Osteoblast (primary cell): ENCODE data around the gene LEPROT. TPM values are rescaled to one million over a fixed set of nuclear protein-coding genes. Genes with fewer than 3 reads are reported as not detected.

Source experiments
- DNase-seq: peaks from one replicate; pipeline ENCODE4 v3.0.0; 2011; ENCODE audit warnings: low spot score, mixed read lengths; ENCODE audit not compliant: insufficient read length; ENCODE audit errors: missing footprints
- H2AFZ ChIP-seq: 2 replicates; pipeline ENCODE4 v1.6.0; 2011; ENCODE audit warnings: mild to moderate bottlenecking, low read length
- H3K27ac ChIP-seq: 2 replicates; pipeline ENCODE4 v1.5.1; 2011; ENCODE audit warnings: mild to moderate bottlenecking, low read depth, low read length, moderate library complexity
- H3K27me3 ChIP-seq: 2 replicates; pipeline ENCODE4 v1.6.0; 2012; ENCODE audit warnings: mild to moderate bottlenecking, control low read depth, inconsistent platforms, low read length, moderate library complexity; ENCODE audit not compliant: insufficient read depth
- H3K36me3 ChIP-seq: 2 replicates; pipeline ENCODE4 v1.5.1; 2011; ENCODE audit warnings: mild to moderate bottlenecking, low read length, control low read depth, moderate library complexity; ENCODE audit not compliant: insufficient read depth
- H3K4me1 ChIP-seq: 2 replicates; pipeline ENCODE4 v1.5.1; 2011; ENCODE audit warnings: mild to moderate bottlenecking, low read length, control low read depth, moderate library complexity; ENCODE audit not compliant: insufficient read depth
- H3K4me2 ChIP-seq: 2 replicates; pipeline ENCODE4 v1.6.0; 2011; ENCODE audit warnings: mild to moderate bottlenecking, low read length; ENCODE audit not compliant: insufficient read depth
- H3K4me3 ChIP-seq: fragments of 200-600 bp; sonication (generic); 3 replicates; pipeline ENCODE4 v1.5.1; 2012; ENCODE audit warnings: mild to moderate bottlenecking, low read length, inconsistent platforms; ENCODE audit not compliant: insufficient read depth
- H3K79me2 ChIP-seq: 2 replicates; pipeline ENCODE4 v1.6.0; 2012; ENCODE audit warnings: mild to moderate bottlenecking, low read length, control low read depth, inconsistent platforms; ENCODE audit not compliant: insufficient read depth
- H3K9me3 ChIP-seq: 2 replicates; pipeline ENCODE4 v1.5.1; 2011; ENCODE audit warnings: low read depth, low read length, control low read depth
- H4K20me1 ChIP-seq: 2 replicates; pipeline ENCODE4 v1.6.0; 2012; ENCODE audit warnings: mild to moderate bottlenecking, low read length, control low read depth; ENCODE audit not compliant: insufficient read depth
- total RNA-seq: library from RNA; depleted of rRNA; stranded (reverse); fragments of >200 nt; gene quantifications from 2 replicates; pipeline ENCODE4 v1.2.3, GENCODE V29; 2012
- TF ChIP-seq, protein P1 (sequence below): IDR thresholded peaks from 2 replicates; pipeline ENCODE4 v1.5.1; 2011; ENCODE audit warnings: mild to moderate bottlenecking, low read depth, low read length, moderate library complexity; ENCODE audit errors: extremely low read depth

Gene LEPROT
- total RNA-seq, 1 donor, result 87.9 TPM

- Histone ChIP-seq H4K20me1 (no peaks in the 10 kb centered on the region), H3K4me3 (no peak overlapping the region), H3K9me3 (no peaks in the 10 kb centered on the region), H3K79me2 (no peaks in the 10 kb centered on the region), H3K4me2 (no peak overlapping the region), H3K4me1 (peaks cover 15% of the 10 kb centered on the region), H3K27me3 (no peaks in the 10 kb centered on the region), H3K27ac (no peak overlapping the region), H2AFZ (no peak overlapping the region), H3K36me3 (no peaks in the 10 kb centered on the region)
- DNase-seq, result no peak
- TF ChIP-seq, protein P1, sequence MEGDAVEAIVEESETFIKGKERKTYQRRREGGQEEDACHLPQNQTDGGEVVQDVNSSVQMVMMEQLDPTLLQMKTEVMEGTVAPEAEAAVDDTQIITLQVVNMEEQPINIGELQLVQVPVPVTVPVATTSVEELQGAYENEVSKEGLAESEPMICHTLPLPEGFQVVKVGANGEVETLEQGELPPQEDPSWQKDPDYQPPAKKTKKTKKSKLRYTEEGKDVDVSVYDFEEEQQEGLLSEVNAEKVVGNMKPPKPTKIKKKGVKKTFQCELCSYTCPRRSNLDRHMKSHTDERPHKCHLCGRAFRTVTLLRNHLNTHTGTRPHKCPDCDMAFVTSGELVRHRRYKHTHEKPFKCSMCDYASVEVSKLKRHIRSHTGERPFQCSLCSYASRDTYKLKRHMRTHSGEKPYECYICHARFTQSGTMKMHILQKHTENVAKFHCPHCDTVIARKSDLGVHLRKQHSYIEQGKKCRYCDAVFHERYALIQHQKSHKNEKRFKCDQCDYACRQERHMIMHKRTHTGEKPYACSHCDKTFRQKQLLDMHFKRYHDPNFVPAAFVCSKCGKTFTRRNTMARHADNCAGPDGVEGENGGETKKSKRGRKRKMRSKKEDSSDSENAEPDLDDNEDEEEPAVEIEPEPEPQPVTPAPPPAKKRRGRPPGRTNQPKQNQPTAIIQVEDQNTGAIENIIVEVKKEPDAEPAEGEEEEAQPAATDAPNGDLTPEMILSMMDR, result no peak
These were observed 26.5 kb upstream of the LEPROT start for GRCh38 chr1:65393928-65394327.

- Histone ChIP-seq H3K79me2 (no peaks in the 10 kb centered on the region), H3K36me3 (no peaks in the 10 kb centered on the region), H3K4me3 (peak overlapping the region; percentile 2), H3K4me2 (peak overlapping the region; percentile 25), H4K20me1 (no peaks in the 10 kb centered on the region), H3K27ac (peak overlapping the region; percentile 69), H3K27me3 (no peaks in the 10 kb centered on the region), H2AFZ (no peak overlapping the region), H3K4me1 (peaks cover 15% of the 10 kb centered on the region), H3K9me3 (no peaks in the 10 kb centered on the region)
- peak; percentile 69 for DNase-seq
- TF ChIP-seq, protein P1, result no peak
These were observed 24.4 kb upstream of the LEPROT start for GRCh38 chr1:65395887-65396612.

DNA sequence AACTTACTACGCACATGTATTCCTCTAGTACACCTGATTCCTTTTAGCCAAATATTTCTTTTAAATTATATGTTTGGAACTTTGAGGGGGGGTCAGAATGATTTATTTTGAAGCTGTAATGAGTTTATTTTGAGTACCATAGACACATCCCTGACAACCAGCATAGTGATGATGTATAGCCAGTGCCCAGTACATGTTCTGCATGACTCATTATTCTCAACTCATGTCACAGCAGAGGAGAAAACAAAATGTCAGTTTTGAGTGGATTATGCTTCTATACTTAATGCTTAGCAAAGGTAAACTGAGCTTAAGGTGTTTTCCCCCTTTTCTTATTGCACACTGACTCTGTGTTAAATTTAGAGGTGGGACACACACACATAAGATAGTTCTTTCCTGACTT lies 22.4 kb upstream of the LEPROT start:
- H3K9me3 ChIP-seq, result no peaks in the 10 kb centered on the region
- no peaks in the 10 kb centered on the region for H3K27me3 ChIP-seq
- H3K4me3 ChIP-seq, result no peak overlapping the region
- H3K27ac ChIP-seq, result no peak overlapping the region
- no peak for DNase-seq
- no peak overlapping the region for H2AFZ ChIP-seq
- no peaks in the 10 kb centered on the region for H3K36me3 ChIP-seq
- no peaks in the 10 kb centered on the region for H3K79me2 ChIP-seq
- H4K20me1 ChIP-seq, result no peaks in the 10 kb centered on the region
- peaks cover 14% of the 10 kb centered on the region for H3K4me1 ChIP-seq
- TF ChIP-seq, protein P1, result no peak
- no peak overlapping the region for H3K4me2 ChIP-seq

DNA sequence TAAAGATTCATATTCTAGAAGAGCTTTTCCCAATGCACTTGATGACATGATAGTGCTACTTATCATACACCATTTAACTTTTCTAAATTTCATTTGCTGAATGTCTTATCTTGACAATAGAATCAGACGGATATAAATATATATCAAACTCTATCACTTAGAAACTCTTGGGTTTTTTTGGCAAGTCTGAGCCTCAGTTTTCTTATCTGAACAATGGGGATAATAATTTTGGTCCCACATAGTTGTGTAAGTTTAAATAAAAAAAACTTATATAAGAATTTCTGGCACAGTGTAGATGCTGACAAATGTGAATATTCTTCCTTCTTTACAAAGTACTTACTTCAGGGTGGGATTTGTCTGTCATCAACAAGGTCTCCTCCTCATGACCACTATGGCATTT lies 21.5 kb upstream of the LEPROT start:
- H3K4me1 ChIP-seq, result peaks cover 5% of the 10 kb centered on the region
- H3K9me3 ChIP-seq, result no peaks in the 10 kb centered on the region
- no peak for DNase-seq
- no peak overlapping the region for H3K4me3 ChIP-seq
- no peaks in the 10 kb centered on the region for H3K79me2 ChIP-seq
- H4K20me1 ChIP-seq, result no peaks in the 10 kb centered on the region
- H3K4me2 ChIP-seq, result no peak overlapping the region
- TF ChIP-seq, protein P1, result no peak
- H3K36me3 ChIP-seq, result no peaks in the 10 kb centered on the region
- H2AFZ ChIP-seq, result no peak overlapping the region
- H3K27ac ChIP-seq, result no peak overlapping the region
- H3K27me3 ChIP-seq, result no peaks in the 10 kb centered on the region
